A673 (cell line): Measurements from ENCODE around the gene CAPN5.

Experiments used
- CTCF ChIP-seq: fragments of 300-800, 200-600 bp; sonication (generic); conservative IDR thresholded peaks from 2 replicates; pipeline ENCODE4 v1.5.1; 2017; ENCODE audit warnings: low read depth, mild to moderate bottlenecking, antibody characterized with exemption, low read length, moderate library complexity, mixed read lengths
- EZH2 ChIP-seq: fragments of 200-600 bp; sonication (generic); IDR thresholded peaks from 2 replicates; pipeline ENCODE4 v1.6.1; 2017; ENCODE audit warnings: borderline replicate concordance, low read depth, mild to moderate bottlenecking, mixed read lengths, antibody characterized with exemption, low read length; ENCODE audit not compliant: poor library complexity, severe bottlenecking

- TF ChIP-seq CTCF (no peak), EZH2 (no peak)
These were observed 41.2 kb downstream of the CAPN5 start for GRCh38 chr11:77107950-77108349.
